SU-DHL-6 (cell line): ENCODE measurements around the gene MGAT4C.

Source experiments
- H2AFZ ChIP-seq: fragments of 200-600 bp; sonication (generic); 2 replicates; pipeline ENCODE4 v1.6.1; 2014; ENCODE audit warnings: low read depth, mild to moderate bottlenecking, moderate library complexity, mixed read lengths, antibody characterized with exemption, low read length; ENCODE audit not compliant: severe bottlenecking
- H3F3A ChIP-seq: fragments of 200-600 bp; shearing (Covaris generic); 2 replicates; pipeline ENCODE4 v1.6.0; 2016; ENCODE audit warnings: antibody characterized with exemption, mild to moderate bottlenecking; ENCODE audit not compliant: insufficient read depth
- H3K27ac ChIP-seq: fragments of 200-600 bp; sonication (generic); 2 replicates; pipeline ENCODE4 v1.5.1; 2016; ENCODE audit warnings: low read depth, mild to moderate bottlenecking, low read length, moderate library complexity, mixed read lengths
- H3K27me3 ChIP-seq: fragments of 200-600 bp; sonication (generic), shearing (Covaris generic); 2 replicates; pipeline ENCODE4 v1.6.0; 2014; ENCODE audit warnings: mild to moderate bottlenecking, low read length
- H3K36me3 ChIP-seq: fragments of 200-600 bp; sonication (generic); 2 replicates; pipeline ENCODE4 v1.6.1; 2014; ENCODE audit warnings: mild to moderate bottlenecking, low read length, mixed read lengths
- H3K4me2 ChIP-seq: fragments of 300-600, 200-600 bp; shearing (Covaris generic), sonication (generic); 2 replicates; pipeline ENCODE4 v1.6.0; 2014; ENCODE audit warnings: low read length, low read depth, mild to moderate bottlenecking; ENCODE audit not compliant: poor library complexity, severe bottlenecking
- H3K4me3 ChIP-seq: fragments of 200-600 bp; sonication (generic); 2 replicates; pipeline ENCODE4 v1.5.1; 2014; ENCODE audit warnings: antibody characterized with exemption, low read length, mild to moderate bottlenecking, mixed read lengths; ENCODE audit not compliant: insufficient read depth, poor library complexity, severe bottlenecking
- H3K79me2 ChIP-seq: fragments of 200-600 bp; sonication (generic); 2 replicates; pipeline ENCODE4 v1.6.1; 2014; ENCODE audit warnings: mild to moderate bottlenecking, low read length, moderate library complexity; ENCODE audit not compliant: insufficient read depth
- H3K9ac ChIP-seq: fragments of 200-600 bp; sonication (generic); 2 replicates; pipeline ENCODE4 v1.7.0; 2014; ENCODE audit warnings: mild to moderate bottlenecking, low read length
- H3K9me2 ChIP-seq: fragments of 200-600 bp; sonication (generic); replicated peaks from 2 replicates; pipeline ENCODE4 v1.6.1; 2014; ENCODE audit warnings: low read length; ENCODE audit not compliant: insufficient read depth
- H3K9me3 ChIP-seq: fragments of 200-600 bp; sonication (generic); 2 replicates; pipeline ENCODE4 v1.6.1; 2014; ENCODE audit warnings: low read length, mixed read lengths; ENCODE audit not compliant: insufficient read depth
- H4K20me1 ChIP-seq: fragments of 200-600 bp; sonication (generic); 2 replicates; pipeline ENCODE4 v1.6.1; 2014; ENCODE audit warnings: low read depth, mild to moderate bottlenecking, antibody characterized with exemption, low read length, moderate library complexity, mixed read lengths
- CTCF ChIP-seq: fragments of 200-600 bp; sonication (generic); IDR thresholded peaks from one replicate; pipeline ENCODE4 v1.5.1; 2017; ENCODE audit warnings: antibody characterized with exemption, mild to moderate bottlenecking, low read length, moderate library complexity; ENCODE audit not compliant: insufficient read depth, poor library complexity, severe bottlenecking
- EZH2phosphoT487 ChIP-seq: fragments of 200-600 bp; sonication (generic), shearing (Covaris generic); conservative IDR thresholded peaks from 2 replicates; pipeline ENCODE4 v1.6.1; 2018; ENCODE audit warnings: mild to moderate bottlenecking, antibody characterized with exemption, low read length, moderate library complexity, mixed read lengths

Gene MGAT4C

GRCh38 chr12:86265329-86265695 lies 9.1 kb upstream of the MGAT4C start:
- H4K20me1 ChIP-seq, result no peaks in the 10 kb centered on the region
- no peaks in the 10 kb centered on the region for H3K9me3 ChIP-seq
- no peak overlapping the region for H3K4me2 ChIP-seq
- H3K36me3 ChIP-seq, result no peaks in the 10 kb centered on the region
- H3F3A ChIP-seq, result no peaks in the 10 kb centered on the region
- no peaks in the 10 kb centered on the region for H3K79me2 ChIP-seq
- H3K9ac ChIP-seq, result no peak overlapping the region
- H2AFZ ChIP-seq, result no peak overlapping the region
- no peaks in the 10 kb centered on the region for H3K27me3 ChIP-seq
- no peak for TF ChIP-seq EZH2phosphoT487
- TF ChIP-seq CTCF, result no peak
- H3K9me2 ChIP-seq, result no peaks in the 10 kb centered on the region
- no peak overlapping the region for H3K27ac ChIP-seq
- no peak overlapping the region for H3K4me3 ChIP-seq

GRCh38 chr12:86264451-86265328 lies 8.5 kb upstream of the MGAT4C start:
- Histone ChIP-seq H3K27me3 (no peaks in the 10 kb centered on the region), H3K27ac (no peak overlapping the region), H3K9me2 (no peaks in the 10 kb centered on the region), H3F3A (no peaks in the 10 kb centered on the region), H3K4me2 (no peak overlapping the region), H3K9ac (no peak overlapping the region), H2AFZ (no peak overlapping the region), H3K4me3 (no peak overlapping the region), H3K79me2 (no peaks in the 10 kb centered on the region), H3K36me3 (no peaks in the 10 kb centered on the region), H4K20me1 (no peaks in the 10 kb centered on the region), H3K9me3 (no peaks in the 10 kb centered on the region)
- no peak for TF ChIP-seq CTCF
- no peak for TF ChIP-seq EZH2phosphoT487

GRCh38 chr12:86261578-86261977 lies 5.4 kb upstream of the MGAT4C start:
- no peak overlapping the region for H3K4me2 ChIP-seq

GRCh38 chr12:86261142-86261541 lies 5.0 kb upstream of the MGAT4C start:
- Histone ChIP-seq H3K4me3 (no peak overlapping the region), H3K9me2 (no peaks in the 10 kb centered on the region), H3K36me3 (no peaks in the 10 kb centered on the region), H2AFZ (no peak overlapping the region), H3K27me3 (no peaks in the 10 kb centered on the region), H3K79me2 (no peaks in the 10 kb centered on the region), H3F3A (no peaks in the 10 kb centered on the region), H3K9ac (no peak overlapping the region), H3K27ac (no peak overlapping the region), H4K20me1 (no peaks in the 10 kb centered on the region), H3K4me2 (no peak overlapping the region), H3K9me3 (no peaks in the 10 kb centered on the region)
- no peak for TF ChIP-seq CTCF
- no peak for TF ChIP-seq EZH2phosphoT487

More at GRCh38 chr12:86261578-86261977, 5.4 kb upstream of the MGAT4C start:
- Histone ChIP-seq H2AFZ (no peak overlapping the region), H3K9me3 (no peaks in the 10 kb centered on the region), H3K9me2 (no peaks in the 10 kb centered on the region), H4K20me1 (no peaks in the 10 kb centered on the region), H3K9ac (no peak overlapping the region), H3K79me2 (no peaks in the 10 kb centered on the region), H3K4me3 (no peak overlapping the region), H3F3A (no peaks in the 10 kb centered on the region), H3K36me3 (no peaks in the 10 kb centered on the region), H3K27ac (no peak overlapping the region), H3K27me3 (no peaks in the 10 kb centered on the region)
- TF ChIP-seq EZH2phosphoT487, result no peak
